Measurements from ENCODE around the gene ESRP2. TPM values are rescaled to one million over a fixed set of nuclear protein-coding genes. Genes with fewer than 3 reads are reported as not detected.

Gene ESRP2
- total RNA-seq, 4 donors from 2014 or later = 1.9 to 6.5 (median 4.2) TPM; not detected in 1

- TF ChIP-seq CTCF (IDR thresholded peaks at IDR 0.05) = no peak
- no peak for DNase-seq (ENCODE audit: low spot score)
- no peak for ATAC-seq (ENCODE audit: low FRiP score)
Measured at GRCh38 chr16:68242085-68242484, 6.2 kb upstream of the ESRP2 start.

- ATAC-seq (ENCODE audit: low FRiP score) = no peak
- TF ChIP-seq CTCF (IDR thresholded peaks at IDR 0.05) = no peak
- no peak for DNase-seq (ENCODE audit: low spot score)
Measured at GRCh38 chr16:68238029-68238345, 2.1 kb upstream of the ESRP2 start.

- peak; percentile 82 for DNase-seq (ENCODE audit: low spot score)
- ATAC-seq (ENCODE audit: low FRiP score) = peak; percentile 85
- no peak for TF ChIP-seq CTCF (IDR thresholded peaks at IDR 0.05)
Measured at GRCh38 chr16:68237243-68238028, 1.5 kb upstream of the ESRP2 start.

- DNase-seq (ENCODE audit: low spot score) (no peak), ATAC-seq (ENCODE audit: low FRiP score) (no peak)
- TF ChIP-seq CTCF (IDR thresholded peaks at IDR 0.05) = no peak
Measured at GRCh38 chr16:68236826-68237242, 907 bp upstream of the ESRP2 start.

- ATAC-seq (ENCODE audit: low FRiP score) = peak; percentile 43
Measured at GRCh38 chr16:68236137-68236825, 354 bp upstream of the ESRP2 start.

GRCh38 chr16:68235108-68235886 lies 630 bp downstream of the ESRP2 start:
- TF ChIP-seq CTCF (IDR thresholded peaks at IDR 0.05) = no peak
- no peak for DNase-seq (ENCODE audit: low spot score)
- ATAC-seq (ENCODE audit: low FRiP score) = no peak

More at GRCh38 chr16:68236137-68236825, 354 bp upstream of the ESRP2 start:
- TF ChIP-seq CTCF (IDR thresholded peaks at IDR 0.05) = no peak
- DNase-seq (ENCODE audit: low spot score) = no peak

All from omental fat pad (tissue), 4 donors.